K562 (cell line): ENCODE results near the gene HNRNPA2B1. TPM values are rescaled to one million over a fixed set of nuclear protein-coding genes. Genes with fewer than 3 reads are reported as not detected.
A peak's percentile ranks its signal among the peaks of the same experiment; 100 is the strongest.

ENCODE experiments used
- ATAC-seq: fragments of 200-7000 bp; cut with Tn5 transposase; 3 replicates; pipeline ENCODE4 v1.9.1; 2020; ENCODE audit warnings: moderate library complexity
- BruUV-seq: library from RNA; stranded (reverse); fragments of 400-500 nt; replicated peaks from 2 replicates; lab custom pipeline; 2021; lab: Mats Ljungman, UMichigan
- CTCF ChIA-PET: fragments of 300-600 bp; formaldehyde crosslinking; extraction: SDS; loops from one replicate; lab custom pipeline; 2021; ENCODE audit warnings: low intra/inter-chr PET ratio; lab: Yijun Ruan, JAX
- POLR2A ChIA-PET: fragments of 300-600, 350-650 bp; sonication (Branson Sonifier 250); formaldehyde crosslinking; extraction: SDS; loops from one replicate; lab custom pipeline; 2021; ENCODE audit warnings: antibody characterized with exemption, inconsistent platforms; lab: Yijun Ruan, JAX
- DNase-seq, 4 experiments: peaks; one replicate each; pipeline versions ENCODE4 v3.0.0 to v3.0.0-alpha.2; 2011 to 2018; ENCODE audit warnings: low spot score in 3 of 4, mixed read lengths in 3 of 4; ENCODE audit errors: extremely low read depth in 1 of 4
- FAIRE-seq: peaks from 2 replicates; lab custom pipeline; 2011; peaks lifted over from hg19 to GRCh38; lab: Jason Lieb, UNC
- H2AFZ ChIP-seq: 2 replicates; pipeline ENCODE4 v1.6.0; 2011; ENCODE audit warnings: low read depth, low read length, control low read depth, inconsistent platforms
- H3K27ac ChIP-seq: fragments of 200-600 bp; 3 replicates; pipeline ENCODE4 v1.8.0; 2011; ENCODE audit warnings: low read depth, mild to moderate bottlenecking, control low read depth, inconsistent platforms, low read length, moderate library complexity, mixed read lengths; ENCODE audit errors: extremely low read depth
- H3K27me3 ChIP-seq, 2 experiments: fragments of 300-600 bp in 1 of 2; 2 replicates in 1 of 2; 3 replicates in 1 of 2; pipeline versions ENCODE4 v1.6.0 to v1.8.0; 2011; ENCODE audit warnings: inconsistent platforms in 2 of 2, low read length in 2 of 2, mild to moderate bottlenecking in 1 of 2, mixed read lengths in 1 of 2, moderate library complexity in 1 of 2; ENCODE audit not compliant: control insufficient read depth in 2 of 2, insufficient read depth in 2 of 2
- H3K36me3 ChIP-seq: fragments of 300-600 bp; 3 replicates; pipeline ENCODE4 v1.8.0; 2011; ENCODE audit warnings: mild to moderate bottlenecking, low read length, inconsistent platforms; ENCODE audit not compliant: control insufficient read depth, insufficient read depth
- H3K4me1 ChIP-seq, 2 experiments: fragments of 200-600 bp in 1 of 2; replicated peaks in 1 of 2; 2 replicates in 1 of 2; 3 replicates in 1 of 2; pipeline versions ENCODE4 v1.5.1 to v1.8.0; 2011; ENCODE audit warnings: inconsistent platforms in 2 of 2, low read length in 2 of 2, mild to moderate bottlenecking in 1 of 2, mixed read lengths in 1 of 2, moderate library complexity in 1 of 2; ENCODE audit not compliant: control insufficient read depth in 2 of 2, insufficient read depth in 2 of 2
- H3K4me2 ChIP-seq: 2 replicates; pipeline ENCODE4 v1.6.1; 2011; ENCODE audit warnings: low read length, control low read depth, inconsistent platforms, mixed read lengths; ENCODE audit not compliant: insufficient read depth
- H3K4me3 ChIP-seq: fragments of 200-600 bp; sonication (generic), shearing (Covaris generic); 2 replicates; pipeline ENCODE4 v1.5.1; 2016; ENCODE audit warnings: control low read depth, inconsistent platforms
- H3K79me2 ChIP-seq: fragments of 200-600 bp; 3 replicates; pipeline ENCODE4 v1.8.0; 2011; ENCODE audit warnings: low read length, inconsistent platforms; ENCODE audit not compliant: control insufficient read depth, insufficient read depth
- H3K9ac ChIP-seq, 2 experiments: 2 replicates each; pipeline versions ENCODE4 v1.6.0 to v1.6.1; 2011; ENCODE audit warnings: low read depth in 2 of 2, low read length in 2 of 2, control low read depth in 1 of 2, inconsistent platforms in 1 of 2, mild to moderate bottlenecking in 1 of 2, mixed read lengths in 1 of 2; ENCODE audit not compliant: insufficient read depth in 1 of 2
- H3K9me1 ChIP-seq: one replicate; pipeline ENCODE4 v1.6.0; 2011; ENCODE audit warnings: inconsistent platforms, mild to moderate bottlenecking, low read length, moderate library complexity; ENCODE audit not compliant: control insufficient read depth, insufficient read depth
- H3K9me3 ChIP-seq: replicated peaks from 2 replicates; pipeline ENCODE4 v1.5.1; 2011; ENCODE audit warnings: low read depth, low read length, inconsistent platforms; ENCODE audit not compliant: control insufficient read depth, insufficient read depth
- H4K20me1 ChIP-seq: replicated peaks from 2 replicates; pipeline ENCODE4 v1.6.1; 2011; ENCODE audit warnings: low read length, inconsistent platforms, mixed read lengths; ENCODE audit not compliant: control insufficient read depth, insufficient read depth
- BMI1 ChIP-seq: fragments of 150-350 bp; IDR thresholded peaks from 2 replicates; pipeline ENCODE4 v1.6.1; 2014; ENCODE audit warnings: low read length
- CEBPG ChIP-seq, 3 experiments: fragments of 200-800 bp in 1 of 3; sonication (Bioruptor generic) in 1 of 3; sonication (generic) in 1 of 3; formaldehyde crosslinking in 1 of 3; IDR thresholded peaks in 2 of 3; conservative IDR thresholded peaks in 1 of 3; 2 replicates each; pipeline versions ENCODE4 v1.6.1 to v1.8.0; 2016 to 2022; ENCODE audit warnings: missing compliant biosample characterization in 2 of 3, missing genetic modification characterization in 2 of 3, mild to moderate bottlenecking in 1 of 3, missing genetic modification reagents in 1 of 3
- CREBBP ChIP-seq: IDR thresholded peaks from one replicate; pipeline ENCODE4 v1.6.1; 2012; ENCODE audit warnings: low read depth, mild to moderate bottlenecking, control low read depth, inconsistent platforms, low read length
- CSDE1 ChIP-seq, 2 experiments: fragments of 450-650 bp; IDR thresholded peaks; 2 replicates each; pipeline ENCODE4 v1.6.1; 2016; ENCODE audit warnings: mild to moderate bottlenecking in 1 of 2
- KLF13 ChIP-seq: fragments of 450-650 bp; IDR thresholded peaks from 2 replicates; pipeline ENCODE4 v1.6.1; 2016; ENCODE audit warnings: missing genetic modification characterization, low read depth, mild to moderate bottlenecking, missing compliant biosample characterization, moderate library complexity, borderline replicate concordance
- MEF2D ChIP-seq: conservative IDR thresholded peaks from 2 replicates; pipeline ENCODE4 v1.6.1; 2016; ENCODE audit warnings: low read depth, missing genetic modification characterization, missing compliant biosample characterization
- PHF8 ChIP-seq: fragments of 200-600 bp; sonication (generic); IDR thresholded peaks from 2 replicates; pipeline ENCODE4 v1.6.1; 2012; ENCODE audit warnings: mixed run types, mild to moderate bottlenecking, inconsistent platforms, low read length, moderate library complexity, borderline replicate concordance
- POLR2G ChIP-seq: fragments of 200-400 bp; formaldehyde crosslinking; IDR thresholded peaks from 2 replicates; pipeline ENCODE4 v1.6.1; 2017; ENCODE audit warnings: low read depth, mild to moderate bottlenecking, antibody characterized with exemption, low read length, moderate library complexity
- PTTG1 ChIP-seq: fragments of 450-650 bp; IDR thresholded peaks from 2 replicates; pipeline ENCODE4 v1.6.1; 2016; ENCODE audit warnings: low read depth, mild to moderate bottlenecking, missing genetic modification characterization, missing compliant biosample characterization
- RBFOX2 ChIP-seq: fragments of 200-400 bp; formaldehyde crosslinking; IDR thresholded peaks from 2 replicates; pipeline ENCODE4 v1.6.1; 2017; ENCODE audit warnings: low read depth, mild to moderate bottlenecking, low read length, moderate library complexity
- SIN3A ChIP-seq, 2 experiments: fragments of 150-350 bp in 1 of 2; IDR thresholded peaks; 2 replicates each; pipeline ENCODE4 v1.6.1; 2011 to 2016; ENCODE audit warnings: borderline replicate concordance in 2 of 2, low read depth in 2 of 2, low read length in 2 of 2, mild to moderate bottlenecking in 2 of 2, moderate library complexity in 2 of 2; ENCODE audit not compliant: control insufficient read depth in 1 of 2
- SMARCA4 ChIP-seq: fragments of 450-650 bp; IDR thresholded peaks from 2 replicates; pipeline ENCODE4 v1.6.1; 2016
- SREBF2 ChIP-seq: sonication (generic); formaldehyde crosslinking; IDR thresholded peaks from 2 replicates; pipeline ENCODE4 v1.4.0; 2020; ENCODE audit warnings: mild to moderate bottlenecking, missing genetic modification reagents
- TAF7 ChIP-seq: fragments of 450-650 bp; IDR thresholded peaks from 2 replicates; pipeline ENCODE4 v1.6.1; 2016; ENCODE audit warnings: missing genetic modification characterization, missing compliant biosample characterization
- ZNF507 ChIP-seq: conservative IDR thresholded peaks from 2 replicates; pipeline ENCODE4 v1.6.1; 2017; ENCODE audit warnings: missing genetic modification characterization, missing compliant biosample characterization
- ZNF77 ChIP-seq: fragments of 250-450 bp; sonication (Bioruptor Pico); IDR thresholded peaks from 2 replicates; pipeline ENCODE4 v1.5.0; 2020
- WGBS: fragments of 100-300 bp; shearing (Covaris generic); methylation state at CpG from one replicate; pipeline ENCODE4 v1.1.6; 2016; ENCODE audit warnings: low coverage, mixed read lengths; ENCODE audit not compliant: insufficient coverage; ENCODE audit errors: missing lambda C conversion rate; 5-methylcytosine and 5-hydroxymethylcytosine counted together
- in situ Hi-C: fragments of 300-500 bp; cut with MboI; formaldehyde crosslinking; loops from 4 replicates; pipeline ENCODE4 v1.15.0; 2018; ENCODE audit warnings: inconsistent platforms, mixed read lengths
- intact Hi-C: fragments of 100-400 bp; cut with micrococcal nuclease; formaldehyde crosslinking; loops from 2 replicates; pipeline ENCODE4 v1.14.2; 2022
- polyA plus RNA-seq, 8 experiments: library from polyadenylated mRNA; depleted of rRNA in 4 of 8; stranded (reverse) in 5 of 8; unstranded in 3 of 8; fragments of >200 nt; fragmentation: Nextera tagmentation in 2 of 8; fragmentation: Illumina TruSeq in 1 of 8; extraction: Ambion mirVana in 2 of 8; extraction: Trizol in 1 of 8; gene quantifications; 2 replicates each; pipeline versions ENCODE4 v1.2.1 to v1.2.3, GENCODE V29; 2011 to 2014; ENCODE audit warnings: inconsistent platforms in 1 of 8, missing spikeins in 1 of 8
- total RNA-seq, 7 experiments: library from RNA; depleted of rRNA in 6 of 7; stranded (reverse); fragments of >200 nt in 6 of 7; fragmentation: Illumina TruSeq in 2 of 7; extraction: Trizol in 2 of 7; gene quantifications; 2 replicates each; pipeline versions ENCODE4 v1.2.1 to v1.2.3, GENCODE V29; 2011 to 2021; ENCODE audit warnings: low replicate concordance in 1 of 7
- TF ChIP-seq, protein P1 (sequence below), 2 experiments: fragments of 450-650 bp in 1 of 2; sonication (generic) in 1 of 2; formaldehyde crosslinking; conservative IDR thresholded peaks; 2 replicates each; pipeline versions ENCODE4 v1.4.0 to v1.8.1; 2020 to 2022; ENCODE audit warnings: mild to moderate bottlenecking in 1 of 2, missing genetic modification reagents in 1 of 2
- TF ChIP-seq, protein P2 (sequence below): sonication (generic); formaldehyde crosslinking; IDR thresholded peaks from 2 replicates; pipeline ENCODE4 v1.8.0; 2023; ENCODE audit warnings: mild to moderate bottlenecking, missing genetic modification reagents

The HNRNPA2B1 gene
- total and polyA plus RNA-seq, 9 of the 15 experiments (the other 6 are each of a cell fraction or from before 2014, with no cell fraction given) = 630 to 1,989 (median 865) TPM

DNA sequence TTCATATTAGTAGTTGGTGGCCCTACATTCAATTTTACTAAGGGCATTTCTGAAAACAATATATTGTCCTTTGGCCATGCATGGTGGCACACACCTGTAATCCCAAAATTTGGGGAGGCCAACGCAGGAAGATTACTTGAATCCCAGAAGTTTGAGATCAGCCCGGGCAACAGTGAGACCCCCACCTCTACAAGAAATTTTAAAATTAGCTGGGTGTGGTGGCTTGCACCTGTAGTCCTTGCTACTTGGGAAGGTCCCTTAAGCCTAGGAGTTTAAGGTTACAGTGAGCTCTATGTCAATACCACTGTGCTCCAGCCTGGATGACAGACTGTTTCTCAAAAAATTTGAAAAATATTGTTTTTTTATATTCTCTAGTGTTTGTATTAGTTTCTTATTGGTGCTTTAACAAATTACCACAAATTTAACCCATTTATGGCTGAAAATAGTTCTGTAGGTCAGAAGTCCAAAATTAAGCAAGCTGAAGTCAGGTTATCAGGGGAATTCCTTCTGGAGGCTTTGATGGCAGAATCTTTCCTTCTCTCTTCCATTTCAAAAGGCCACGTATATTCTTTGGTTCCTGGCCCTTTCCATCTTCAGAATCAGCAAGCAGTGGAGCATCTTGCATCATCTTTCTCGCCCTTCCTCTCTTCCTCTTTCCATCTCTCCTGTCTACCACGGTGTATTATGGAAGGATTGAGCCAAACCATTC is 13.4 kb upstream of the HNRNPA2B1 start:
- CTCF ChIA-PET = no interaction called here
- H3K9ac ChIP-seq = no peak overlapping the region
- H3K79me2 ChIP-seq = peaks cover 14% of the 10 kb centered on the region; the same call in 2 of the 3 replicates
- DNase-seq (no peak), ATAC-seq (peak; percentile 64), FAIRE-seq (no peak)
- 36% methylated on average over 5 of the region's 5 CpGs for WGBS
- H3K4me3 ChIP-seq = no peak overlapping the region
- BruUV-seq = no TSS peak
- H3K4me1 ChIP-seq = no peaks in the 10 kb centered on the region; a peak in 1 of 5 replicates
- H3K9me1 ChIP-seq = no peaks in the 10 kb centered on the region
- H4K20me1 ChIP-seq = no peaks in the 10 kb centered on the region
- H3K36me3 ChIP-seq = peaks cover 41% of the 10 kb centered on the region
- H3K27me3 ChIP-seq = no peaks in the 10 kb centered on the region
- no peak overlapping the region; the same call in 2 of the 3 replicates for H3K27ac ChIP-seq
- intact Hi-C loops = no loop called here
- no peak overlapping the region for H2AFZ ChIP-seq
- H3K4me2 ChIP-seq = no peak overlapping the region
- POLR2A ChIA-PET = interaction anchor here (0.6 to 6.4 kb wide), 9 partner anchors 9 to 75 kb away, joined by 3 to 61 read pairs (median 7); partner anchors contain the start of genes CBX3 and HNRNPA2B1
- H3K9me3 ChIP-seq = no peaks in the 10 kb centered on the region
- in situ Hi-C loops = no loop called here
- TF ChIP-seq SMARCA4 (peak; percentile 21; the same call in 1 of the 2 replicates), CEBPG (CRISPR knock-in tag; IDR thresholded peaks at IDR 0.05) (peak; percentile 94), CEBPG (tag; conservative IDR thresholded peaks at IDR 0.05 in 1 of 2, IDR thresholded peaks at IDR 0.05 in 1 of 2) (peak; percentile 84 to 94), RBFOX2 (no peak), TAF7 (tag) (no peak), PHF8 (no peak), PTTG1 (tag) (no peak), KLF13 (tag) (no peak), CREBBP (no peak), SIN3A (IDR thresholded peaks at IDR 0.05; ENCODE audit: borderline replicate concordance in 2 of 2, control insufficient read depth in 1 of 2, low read depth in 2 of 2, low read length in 2 of 2) (no peak), ZNF77 (CRISPR knock-in tag) (no peak), ZNF507 (tag) (peak; percentile 59), BMI1 (no peak), POLR2G (peak; percentile 46; the same call in 1 of the 2 replicates), MEF2D (tag) (no peak), SREBF2 (CRISPR knock-in tag) (no peak), CSDE1 (IDR thresholded peaks at IDR 0.05) (no peak)
- TF ChIP-seq, protein P1, sequence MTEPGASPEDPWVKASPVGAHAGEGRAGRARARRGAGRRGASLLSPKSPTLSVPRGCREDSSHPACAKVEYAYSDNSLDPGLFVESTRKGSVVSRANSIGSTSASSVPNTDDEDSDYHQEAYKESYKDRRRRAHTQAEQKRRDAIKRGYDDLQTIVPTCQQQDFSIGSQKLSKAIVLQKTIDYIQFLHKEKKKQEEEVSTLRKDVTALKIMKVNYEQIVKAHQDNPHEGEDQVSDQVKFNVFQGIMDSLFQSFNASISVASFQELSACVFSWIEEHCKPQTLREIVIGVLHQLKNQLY (CRISPR knock-in tag; conservative IDR thresholded peaks at IDR 0.05) = no peak
- TF ChIP-seq, protein P2, sequence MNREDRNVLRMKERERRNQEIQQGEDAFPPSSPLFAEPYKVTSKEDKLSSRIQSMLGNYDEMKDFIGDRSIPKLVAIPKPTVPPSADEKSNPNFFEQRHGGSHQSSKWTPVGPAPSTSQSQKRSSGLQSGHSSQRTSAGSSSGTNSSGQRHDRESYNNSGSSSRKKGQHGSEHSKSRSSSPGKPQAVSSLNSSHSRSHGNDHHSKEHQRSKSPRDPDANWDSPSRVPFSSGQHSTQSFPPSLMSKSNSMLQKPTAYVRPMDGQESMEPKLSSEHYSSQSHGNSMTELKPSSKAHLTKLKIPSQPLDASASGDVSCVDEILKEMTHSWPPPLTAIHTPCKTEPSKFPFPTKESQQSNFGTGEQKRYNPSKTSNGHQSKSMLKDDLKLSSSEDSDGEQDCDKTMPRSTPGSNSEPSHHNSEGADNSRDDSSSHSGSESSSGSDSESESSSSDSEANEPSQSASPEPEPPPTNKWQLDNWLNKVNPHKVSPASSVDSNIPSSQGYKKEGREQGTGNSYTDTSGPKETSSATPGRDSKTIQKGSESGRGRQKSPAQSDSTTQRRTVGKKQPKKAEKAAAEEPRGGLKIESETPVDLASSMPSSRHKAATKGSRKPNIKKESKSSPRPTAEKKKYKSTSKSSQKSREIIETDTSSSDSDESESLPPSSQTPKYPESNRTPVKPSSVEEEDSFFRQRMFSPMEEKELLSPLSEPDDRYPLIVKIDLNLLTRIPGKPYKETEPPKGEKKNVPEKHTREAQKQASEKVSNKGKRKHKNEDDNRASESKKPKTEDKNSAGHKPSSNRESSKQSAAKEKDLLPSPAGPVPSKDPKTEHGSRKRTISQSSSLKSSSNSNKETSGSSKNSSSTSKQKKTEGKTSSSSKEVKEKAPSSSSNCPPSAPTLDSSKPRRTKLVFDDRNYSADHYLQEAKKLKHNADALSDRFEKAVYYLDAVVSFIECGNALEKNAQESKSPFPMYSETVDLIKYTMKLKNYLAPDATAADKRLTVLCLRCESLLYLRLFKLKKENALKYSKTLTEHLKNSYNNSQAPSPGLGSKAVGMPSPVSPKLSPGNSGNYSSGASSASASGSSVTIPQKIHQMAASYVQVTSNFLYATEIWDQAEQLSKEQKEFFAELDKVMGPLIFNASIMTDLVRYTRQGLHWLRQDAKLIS (CRISPR knock-in tag) = no peak
